Measurements from ENCODE around the gene SRRM1.

SRRM1 gene, protein sequence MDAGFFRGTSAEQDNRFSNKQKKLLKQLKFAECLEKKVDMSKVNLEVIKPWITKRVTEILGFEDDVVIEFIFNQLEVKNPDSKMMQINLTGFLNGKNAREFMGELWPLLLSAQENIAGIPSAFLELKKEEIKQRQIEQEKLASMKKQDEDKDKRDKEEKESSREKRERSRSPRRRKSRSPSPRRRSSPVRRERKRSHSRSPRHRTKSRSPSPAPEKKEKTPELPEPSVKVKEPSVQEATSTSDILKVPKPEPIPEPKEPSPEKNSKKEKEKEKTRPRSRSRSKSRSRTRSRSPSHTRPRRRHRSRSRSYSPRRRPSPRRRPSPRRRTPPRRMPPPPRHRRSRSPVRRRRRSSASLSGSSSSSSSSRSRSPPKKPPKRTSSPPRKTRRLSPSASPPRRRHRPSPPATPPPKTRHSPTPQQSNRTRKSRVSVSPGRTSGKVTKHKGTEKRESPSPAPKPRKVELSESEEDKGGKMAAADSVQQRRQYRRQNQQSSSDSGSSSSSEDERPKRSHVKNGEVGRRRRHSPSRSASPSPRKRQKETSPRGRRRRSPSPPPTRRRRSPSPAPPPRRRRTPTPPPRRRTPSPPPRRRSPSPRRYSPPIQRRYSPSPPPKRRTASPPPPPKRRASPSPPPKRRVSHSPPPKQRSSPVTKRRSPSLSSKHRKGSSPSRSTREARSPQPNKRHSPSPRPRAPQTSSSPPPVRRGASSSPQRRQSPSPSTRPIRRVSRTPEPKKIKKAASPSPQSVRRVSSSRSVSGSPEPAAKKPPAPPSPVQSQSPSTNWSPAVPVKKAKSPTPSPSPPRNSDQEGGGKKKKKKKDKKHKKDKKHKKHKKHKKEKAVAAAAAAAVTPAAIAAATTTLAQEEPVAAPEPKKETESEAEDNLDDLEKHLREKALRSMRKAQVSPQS

DNA sequence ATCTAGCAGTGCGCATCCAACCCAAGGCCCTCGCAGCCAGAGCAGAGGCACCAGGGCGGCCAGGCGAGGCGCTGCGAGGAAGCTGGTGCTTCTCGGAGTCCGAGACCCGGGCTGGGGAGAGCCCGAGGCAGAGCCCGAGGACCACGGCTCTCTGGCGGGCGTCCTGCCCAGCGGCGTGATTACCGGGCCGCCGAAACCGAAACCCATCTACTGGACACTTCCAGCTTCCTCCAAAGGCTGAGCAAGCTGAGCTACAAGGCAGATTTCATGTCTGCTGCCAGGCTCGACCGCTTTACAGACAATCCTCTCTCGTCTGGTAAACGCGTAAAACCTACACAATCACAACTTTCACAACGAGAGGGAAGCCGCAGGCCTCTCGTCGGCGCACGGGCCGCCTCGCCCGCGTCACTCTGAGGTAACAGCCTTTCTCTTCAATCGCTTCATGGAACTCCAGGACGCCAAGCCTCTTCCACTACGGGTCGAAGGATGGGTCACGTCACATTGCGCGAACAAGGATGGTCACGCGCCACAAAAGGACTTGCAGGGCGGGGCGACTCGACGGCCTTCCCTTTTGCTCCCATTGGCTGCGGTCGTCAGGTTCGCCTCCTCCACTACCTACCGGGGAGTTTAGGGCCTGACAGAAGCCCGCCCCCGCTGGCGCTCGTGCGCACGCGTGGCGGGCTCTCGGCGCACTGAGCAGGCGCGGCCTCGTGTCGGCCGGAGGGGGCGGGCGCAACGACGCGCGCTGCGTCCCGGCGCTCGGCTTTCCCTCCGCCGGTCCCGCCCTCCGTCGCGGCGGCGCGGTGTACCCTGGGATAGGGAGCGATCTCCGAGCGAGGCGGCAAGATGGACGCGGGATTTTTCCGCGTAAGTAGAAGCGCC lies at the start of gene SRRM1:
Gene SRRM1, plus strand, starts transcription at position 822 of the 882 bp plus-strand sequence. Its CDS starts 25 bp downstream, at position 847.
- DNase-seq (ENCODE audit: low read depth) = peak; percentile 98

DNA sequence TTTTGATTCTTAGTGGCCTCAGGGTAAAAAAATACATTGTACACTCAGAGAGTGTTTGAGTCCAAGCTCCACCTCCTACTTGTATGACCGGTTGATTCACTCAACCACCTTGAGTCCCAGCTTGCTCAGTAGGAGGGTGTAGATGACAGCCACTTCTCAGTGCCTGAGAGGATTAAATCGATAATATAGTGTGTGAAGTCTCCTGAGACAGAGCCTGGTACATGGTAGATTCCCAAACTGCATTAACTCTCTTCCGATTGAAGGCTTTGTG lies 48.8 kb upstream of the SRRM1 start:
- no peak for DNase-seq (ENCODE audit: low read depth)

DNA sequence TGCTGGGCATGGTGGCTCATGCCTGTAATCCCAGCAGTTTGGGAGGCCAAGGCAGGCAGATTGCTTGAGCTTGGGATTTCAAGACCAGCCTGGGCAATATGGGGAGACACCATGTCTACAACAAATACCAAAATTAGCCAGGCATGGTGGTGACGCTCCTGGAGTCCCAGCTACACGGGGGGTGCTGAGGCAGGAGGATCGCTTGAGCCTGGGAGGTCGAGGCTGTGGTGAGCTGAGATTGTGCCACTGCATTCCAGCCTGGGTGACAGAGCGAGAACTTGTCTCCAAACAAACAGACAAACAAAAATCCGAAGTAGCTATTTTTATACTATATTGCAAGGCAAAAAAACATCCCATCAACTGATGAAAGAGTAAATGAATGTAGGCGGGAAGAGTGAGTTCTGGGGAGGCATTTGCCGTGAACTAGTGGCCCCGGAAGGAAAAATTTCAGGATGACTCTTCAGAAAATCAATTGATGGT lies 46.7 kb upstream of the SRRM1 start:
- no peak for DNase-seq (ENCODE audit: low read depth)

DNA sequence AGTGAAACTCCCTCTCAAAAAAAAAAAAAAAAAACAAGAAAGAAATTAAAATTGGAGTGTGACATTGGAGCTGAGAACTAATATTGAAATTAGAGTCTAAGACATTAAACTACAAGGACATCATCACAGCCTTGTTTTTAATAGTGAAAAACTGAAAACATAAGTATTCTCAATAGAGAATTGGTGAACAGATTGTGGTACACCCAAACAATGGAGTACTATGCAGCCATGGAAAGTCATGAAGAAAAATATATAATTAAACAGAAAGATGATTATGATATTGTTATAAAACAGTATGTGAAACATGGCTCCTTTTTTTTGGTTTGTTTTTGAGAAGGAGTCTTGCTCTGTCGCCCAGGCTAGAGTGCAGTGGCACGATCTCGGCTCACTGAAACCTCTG lies 43.8 kb upstream of the SRRM1 start:
- DNase-seq (ENCODE audit: low read depth) = no peak

DNA sequence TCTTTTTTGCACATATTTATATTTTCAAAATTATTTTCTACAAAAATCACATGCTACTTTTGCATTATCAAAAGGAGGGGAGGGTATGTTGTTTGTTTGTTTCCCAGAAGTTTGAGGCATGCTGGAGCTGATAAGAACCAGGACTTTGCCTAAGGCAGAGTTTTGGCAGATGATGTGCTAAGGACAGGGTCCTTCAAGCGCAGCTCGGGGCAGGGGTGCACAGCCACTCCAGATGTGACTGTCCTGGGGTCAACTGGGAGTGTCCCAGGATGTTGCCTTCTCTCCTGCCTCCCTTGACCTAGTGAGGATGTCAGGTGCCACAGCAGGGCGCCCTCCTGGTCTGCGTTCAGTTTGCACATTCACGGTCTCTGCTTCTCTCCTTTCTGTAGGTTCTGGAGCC lies 42.6 kb upstream of the SRRM1 start:
- no peak for DNase-seq (ENCODE audit: low read depth)

DNA sequence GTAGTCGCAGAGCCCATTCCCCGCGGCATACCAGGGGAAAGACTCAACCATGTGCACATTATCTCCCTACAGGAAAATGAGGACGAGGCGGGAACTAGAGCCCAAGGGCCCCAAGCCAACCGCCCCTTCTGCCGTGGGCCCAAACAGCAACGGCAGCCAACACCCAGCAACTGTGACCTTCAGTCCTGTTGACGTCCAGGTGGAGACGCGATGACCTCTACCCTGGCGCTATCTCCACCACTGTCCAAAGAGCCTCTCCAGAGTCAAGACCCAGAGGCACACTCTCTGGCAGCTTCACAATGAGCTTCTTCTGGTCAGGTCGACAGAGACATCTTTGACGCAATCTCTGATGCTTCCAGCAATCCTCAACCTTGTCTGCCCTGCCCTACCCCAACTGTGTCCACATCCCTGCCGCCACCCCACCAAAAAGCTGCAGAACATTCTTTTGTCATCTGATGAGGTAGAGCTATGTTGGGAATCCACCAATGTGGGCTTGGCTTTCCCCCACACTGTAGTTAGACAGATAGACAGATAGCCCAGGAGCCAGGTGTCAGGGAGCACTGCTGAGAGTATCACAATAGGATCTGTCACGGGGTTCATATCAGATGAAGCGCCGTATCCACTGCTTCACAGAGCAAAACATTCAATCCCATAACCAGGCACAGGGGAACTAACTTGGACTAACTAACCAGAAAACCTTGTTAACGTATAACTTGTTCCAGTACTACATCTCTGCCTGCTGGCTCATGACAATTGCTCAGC lies 37.4 kb upstream of the SRRM1 start:
- no peak for DNase-seq (ENCODE audit: low read depth)

DNA sequence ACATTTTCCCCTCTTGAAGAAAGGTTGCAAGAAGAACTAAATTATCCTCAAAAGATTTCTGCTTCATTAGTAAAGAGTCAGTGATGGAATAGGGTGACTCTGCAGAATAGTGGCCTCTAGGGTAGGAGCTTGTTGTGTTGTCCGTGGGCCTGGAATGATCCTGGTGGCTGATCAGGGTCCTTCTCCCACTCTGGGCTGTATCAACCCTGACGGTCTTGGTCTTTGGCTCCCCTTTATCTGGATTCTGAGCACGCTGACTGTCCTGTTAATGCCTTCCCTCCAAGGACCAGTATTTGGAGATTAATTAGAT lies 36.9 kb upstream of the SRRM1 start:
- no peak for DNase-seq (ENCODE audit: low read depth)

DNA sequence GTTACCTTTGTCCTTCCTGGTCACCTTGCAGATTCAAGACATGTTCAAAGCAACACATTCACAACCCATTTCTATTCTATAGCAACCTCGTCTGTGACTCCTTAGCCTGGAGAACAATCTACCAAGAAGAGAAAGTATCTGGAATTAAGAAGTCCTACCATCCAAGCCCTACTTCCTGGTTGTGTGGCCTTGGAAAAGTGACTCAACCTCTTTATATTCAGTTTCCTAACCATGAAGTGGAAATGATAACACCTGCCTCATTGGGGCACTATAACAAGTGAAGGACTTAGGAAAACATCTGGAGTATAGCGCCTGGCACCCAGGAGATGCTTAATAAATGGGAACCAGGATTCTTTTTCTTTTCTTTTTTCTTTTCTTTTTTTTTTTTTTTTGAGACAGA lies 36.5 kb upstream of the SRRM1 start:
- no peak for DNase-seq (ENCODE audit: low read depth)

DNA sequence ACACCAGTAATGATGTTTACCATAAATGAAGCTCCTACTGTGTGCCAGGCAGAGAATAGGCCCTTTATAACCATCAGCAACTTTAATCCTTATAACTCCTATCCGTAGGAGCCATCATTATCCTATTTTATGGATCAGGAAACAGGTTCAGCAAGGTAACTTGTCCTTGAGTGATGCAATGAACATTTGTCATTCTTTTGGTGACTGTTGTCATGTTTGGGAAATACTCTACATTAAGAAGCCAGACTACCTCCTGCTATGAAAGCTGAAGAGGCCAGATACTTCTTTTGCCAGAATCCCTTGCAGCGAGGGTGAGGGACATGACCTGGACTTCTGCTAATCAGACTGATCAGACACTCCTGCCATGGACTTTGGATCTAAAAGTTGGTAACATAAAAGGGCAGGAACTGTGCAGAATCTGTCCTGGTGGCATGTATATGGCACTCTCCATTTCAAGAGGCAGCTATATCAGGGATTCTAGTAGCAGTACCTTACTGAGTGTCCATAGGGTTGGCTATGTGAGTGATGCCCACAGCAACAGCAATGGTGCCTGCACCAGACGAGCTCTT lies 33.1 kb upstream of the SRRM1 start:
- no peak for DNase-seq (ENCODE audit: low read depth)

DNA sequence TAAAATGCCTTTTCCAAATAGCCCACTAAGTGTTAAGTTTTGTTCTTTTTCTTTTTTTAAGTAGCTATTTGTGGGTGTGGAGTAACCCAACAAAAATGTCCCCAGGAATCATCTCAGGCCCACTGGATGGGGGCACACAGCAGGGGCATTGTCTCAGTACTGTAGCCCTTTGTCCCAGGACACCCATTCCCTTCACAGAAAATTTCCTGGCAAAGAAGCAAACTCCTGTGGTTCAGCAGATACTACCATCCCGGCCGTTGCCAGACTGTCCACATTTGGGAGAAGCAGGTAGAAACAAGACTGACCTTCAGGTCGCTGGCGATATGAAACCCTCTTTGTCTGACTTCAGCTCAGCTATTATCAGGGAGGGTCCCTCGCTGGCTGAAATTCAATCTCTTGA lies 23.7 kb upstream of the SRRM1 start:
- DNase-seq (ENCODE audit: low read depth) = no peak

DNA sequence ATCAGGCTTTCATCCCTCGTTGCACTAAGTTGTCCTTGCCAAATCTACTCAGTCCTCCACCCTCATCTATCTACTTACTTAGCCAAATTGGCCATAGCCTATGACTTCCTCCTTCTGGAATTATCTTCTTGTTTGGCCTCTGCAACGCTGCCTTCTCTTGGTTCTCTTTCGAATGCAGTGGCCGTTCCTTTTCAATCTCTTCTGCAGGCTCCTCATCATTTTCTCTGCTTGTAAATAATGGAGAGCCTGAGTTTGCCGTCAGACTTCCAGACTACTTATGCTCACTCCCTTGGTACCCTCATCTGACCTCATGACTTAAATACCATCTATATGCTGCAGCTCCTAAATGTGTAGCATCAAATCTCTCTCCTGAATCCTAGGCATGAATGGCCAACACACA lies 22.4 kb upstream of the SRRM1 start:
- DNase-seq (ENCODE audit: low read depth) = no peak

DNA sequence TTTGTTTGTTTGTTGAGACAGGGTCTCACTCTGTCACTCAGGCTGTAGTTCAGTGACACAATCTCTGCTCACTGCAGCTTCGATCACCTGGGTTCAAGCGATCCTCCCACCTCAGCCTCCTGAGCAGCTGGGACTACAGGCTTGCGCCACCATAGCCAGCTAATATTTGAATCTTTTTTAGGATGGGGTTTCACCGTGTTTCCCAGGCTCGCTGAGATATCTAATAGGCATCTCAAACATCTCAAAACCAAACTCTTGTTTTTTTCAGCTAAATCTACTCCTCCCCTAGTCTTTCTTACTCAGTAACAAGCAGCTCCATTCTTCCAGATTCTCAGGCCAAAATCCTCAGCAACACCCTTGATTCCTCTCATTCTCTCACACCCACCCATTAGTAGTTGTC lies 22.0 kb upstream of the SRRM1 start:
- DNase-seq (ENCODE audit: low read depth) = no peak

DNA sequence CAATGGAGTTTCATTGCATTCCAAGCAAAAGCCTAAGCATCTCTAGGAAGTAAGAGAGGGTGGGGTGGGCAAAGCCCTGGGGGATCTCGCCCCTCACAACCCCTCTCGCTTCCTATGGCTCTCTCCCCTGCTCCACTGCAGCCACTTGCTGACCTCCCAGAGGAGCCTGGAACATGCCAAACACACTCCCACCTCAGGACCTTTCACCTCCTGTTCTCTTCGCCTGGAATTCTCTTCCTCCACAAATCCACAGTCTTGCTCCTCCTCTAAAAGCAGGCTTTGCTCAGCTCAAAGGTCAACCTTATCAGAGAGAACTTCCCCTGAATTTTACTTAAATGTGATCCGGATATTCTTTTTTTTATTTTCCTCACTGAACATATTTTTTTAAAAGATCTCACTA lies 20.9 kb upstream of the SRRM1 start:
- no peak for DNase-seq (ENCODE audit: low read depth)

DNA sequence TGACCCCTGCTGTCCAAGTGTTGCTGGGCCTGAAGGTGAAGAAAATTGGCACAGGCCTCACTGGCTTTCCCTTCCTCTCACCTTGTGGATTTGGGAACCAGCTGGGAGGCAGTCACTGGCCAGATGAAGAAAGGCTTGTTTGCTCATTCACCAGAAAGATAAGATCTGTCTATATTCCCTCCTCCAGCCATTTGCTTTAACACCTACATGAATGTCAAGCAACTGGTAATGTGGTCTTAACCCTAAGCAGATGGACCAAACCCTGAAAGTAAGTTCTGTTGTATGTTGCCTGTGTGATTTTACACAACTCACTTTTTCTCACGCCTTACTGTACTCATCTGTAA lies 10.3 kb upstream of the SRRM1 start:
- DNase-seq (ENCODE audit: low read depth) = no peak

DNA sequence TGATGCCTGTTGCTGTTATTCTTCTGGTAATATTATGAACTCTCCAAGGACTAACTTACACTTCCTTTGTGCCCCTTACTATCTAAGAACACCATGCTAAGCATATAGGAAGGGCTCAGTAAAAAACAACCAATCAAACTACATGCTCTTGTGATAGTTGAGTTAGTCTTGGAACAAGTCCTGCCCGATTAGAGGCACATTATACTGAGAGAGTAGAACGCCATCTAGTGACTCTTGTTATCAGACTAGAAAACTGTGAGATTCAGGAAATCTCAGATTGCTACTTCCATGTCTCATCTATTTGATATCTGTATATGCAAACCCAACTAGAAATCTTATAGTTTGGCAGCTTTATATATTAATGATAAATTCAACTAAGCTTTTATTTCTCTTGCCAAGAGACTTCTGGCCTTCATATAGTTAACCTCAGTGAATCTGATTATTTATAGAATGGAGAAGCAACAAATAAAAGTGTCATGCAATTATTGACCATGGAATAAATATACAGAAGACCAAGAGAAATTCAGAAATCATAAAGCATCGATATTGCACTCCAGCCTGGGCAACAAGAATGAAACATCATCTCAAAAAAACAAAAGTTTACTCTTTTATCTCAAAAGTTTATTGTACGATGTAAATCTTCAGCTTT lies 7.8 kb upstream of the SRRM1 start:
- peak; percentile 36 for DNase-seq (ENCODE audit: low read depth)

DNA sequence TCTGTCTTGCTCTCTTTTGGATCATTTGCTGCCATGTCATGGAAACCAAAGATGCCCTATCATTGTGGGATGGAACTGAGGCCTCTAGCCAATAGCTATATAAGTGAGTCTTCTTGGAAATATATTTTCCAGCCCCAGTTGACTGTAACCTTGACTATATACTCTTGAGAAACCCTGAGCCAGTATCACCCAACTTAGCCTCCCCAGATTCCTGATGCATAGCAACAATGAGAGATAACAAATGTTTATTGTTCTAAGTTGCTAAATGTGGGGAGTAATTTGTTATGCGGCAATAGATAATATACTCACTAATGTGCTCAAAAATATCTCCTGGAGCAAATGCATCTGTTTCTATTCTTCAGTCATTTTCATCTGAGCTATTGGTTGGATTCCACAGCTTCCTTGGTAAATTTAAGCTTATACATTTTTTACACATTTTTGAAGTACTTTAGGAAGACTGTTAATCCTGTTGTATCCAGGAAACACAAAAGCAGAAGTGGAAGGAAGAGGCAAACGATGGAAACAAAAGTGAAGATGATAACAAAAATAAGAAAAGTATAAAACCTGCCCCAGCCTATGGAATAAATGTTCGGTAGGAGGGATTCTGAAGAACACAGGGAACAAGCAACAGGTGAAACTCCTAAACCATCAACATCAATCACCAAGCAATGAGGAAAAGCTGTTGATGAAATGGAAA lies 6.3 kb upstream of the SRRM1 start:
- DNase-seq (ENCODE audit: low read depth) = no peak

DNA sequence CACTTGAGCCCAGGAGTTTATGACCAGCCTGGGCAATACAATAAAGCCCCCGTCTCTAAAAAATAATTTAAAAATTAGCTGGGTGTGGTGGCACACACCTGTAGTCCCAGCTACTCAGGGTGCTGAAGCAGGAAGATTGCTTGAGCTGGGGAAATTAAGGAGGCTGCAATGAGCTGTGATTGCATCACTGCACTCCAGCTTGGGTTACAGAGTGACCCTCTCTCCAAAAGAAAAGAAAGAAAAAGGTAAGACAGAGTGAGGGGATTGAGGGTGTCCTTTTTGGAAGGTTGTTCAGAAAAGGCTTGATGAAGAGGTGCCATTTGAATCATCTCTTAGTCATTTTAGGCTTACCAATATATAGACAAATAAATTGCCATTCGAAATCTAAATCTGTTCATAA lies 4.0 kb upstream of the SRRM1 start:
- DNase-seq (ENCODE audit: low read depth) = no peak

DNA sequence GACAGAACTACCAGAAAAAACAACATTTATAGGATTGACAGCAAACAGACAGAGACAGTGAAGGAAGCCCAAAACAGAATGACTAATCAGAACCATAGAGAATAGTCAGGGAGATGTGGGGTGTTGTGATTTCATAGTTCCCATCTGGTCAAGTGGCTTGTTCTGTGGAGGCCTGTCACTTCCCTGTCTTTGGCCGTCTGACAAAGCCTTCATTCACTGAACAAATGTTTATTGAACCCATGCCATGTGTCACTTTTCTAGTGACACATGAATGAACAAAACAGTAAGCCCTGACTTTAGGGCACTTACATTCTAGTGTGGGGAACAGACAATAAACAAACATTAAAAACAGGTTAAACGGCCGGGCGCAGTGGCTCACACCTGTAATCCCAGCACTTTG lies 3.2 kb upstream of the SRRM1 start:
- DNase-seq (ENCODE audit: low read depth) = no peak

DNA sequence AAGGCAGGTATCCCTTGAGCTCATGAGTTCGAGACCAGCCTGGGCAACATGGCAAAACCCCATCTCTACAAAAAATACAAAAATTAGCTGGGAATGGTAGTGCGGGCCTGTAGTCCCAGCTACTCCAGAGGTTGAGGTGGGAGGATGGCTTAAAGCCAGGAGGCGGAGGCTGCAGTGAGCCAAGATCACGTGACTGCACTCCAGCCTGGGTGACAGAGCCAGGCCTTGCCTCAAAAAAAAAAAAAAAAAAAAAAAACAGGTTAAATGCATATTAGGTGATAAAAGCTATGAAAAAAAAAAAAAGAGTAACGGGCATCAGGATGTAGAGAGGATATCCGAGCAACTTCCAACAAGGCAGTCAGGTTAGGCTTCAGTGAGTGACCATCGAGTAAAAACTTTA lies 2.8 kb upstream of the SRRM1 start:
- DNase-seq (ENCODE audit: low read depth) = no peak

DNA sequence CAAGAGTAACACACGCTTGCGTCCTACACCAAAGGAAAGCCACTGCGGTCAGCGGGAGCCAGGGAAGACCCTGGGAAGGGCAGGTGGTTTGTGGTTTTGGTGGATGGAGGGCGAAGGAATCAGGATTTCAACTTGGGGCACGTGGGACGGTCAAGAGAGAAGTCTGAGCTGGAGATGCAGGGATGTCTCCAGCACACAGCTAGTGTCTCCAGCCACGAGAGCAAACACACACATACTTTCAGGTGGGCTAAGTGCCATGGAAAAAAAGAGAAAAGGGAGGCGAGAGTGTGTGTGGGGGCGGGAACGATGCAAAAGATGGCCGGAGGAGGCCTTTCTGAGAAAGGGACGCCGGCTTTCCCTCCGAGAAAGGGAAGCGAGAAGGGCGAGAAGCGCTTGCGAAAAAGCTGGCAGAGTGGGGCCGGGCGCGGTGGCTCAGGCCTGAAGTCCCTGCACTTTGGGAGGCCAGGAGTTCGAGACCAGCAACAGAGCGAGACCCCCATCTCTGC lies 1.4 kb upstream of the SRRM1 start:
- no peak for DNase-seq (ENCODE audit: low read depth)
